ENCODE measurements around the gene GTF3C5.
"Not testable (repeated sequence)": the region's sequence is repeated elsewhere in the genome, so short reads cannot be mapped to it uniquely, and the experiment has no call there.

The GTF3C5 gene, protein sequence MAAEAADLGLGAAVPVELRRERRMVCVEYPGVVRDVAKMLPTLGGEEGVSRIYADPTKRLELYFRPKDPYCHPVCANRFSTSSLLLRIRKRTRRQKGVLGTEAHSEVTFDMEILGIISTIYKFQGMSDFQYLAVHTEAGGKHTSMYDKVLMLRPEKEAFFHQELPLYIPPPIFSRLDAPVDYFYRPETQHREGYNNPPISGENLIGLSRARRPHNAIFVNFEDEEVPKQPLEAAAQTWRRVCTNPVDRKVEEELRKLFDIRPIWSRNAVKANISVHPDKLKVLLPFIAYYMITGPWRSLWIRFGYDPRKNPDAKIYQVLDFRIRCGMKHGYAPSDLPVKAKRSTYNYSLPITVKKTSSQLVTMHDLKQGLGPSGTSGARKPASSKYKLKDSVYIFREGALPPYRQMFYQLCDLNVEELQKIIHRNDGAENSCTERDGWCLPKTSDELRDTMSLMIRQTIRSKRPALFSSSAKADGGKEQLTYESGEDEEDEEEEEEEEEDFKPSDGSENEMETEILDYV

DNA sequence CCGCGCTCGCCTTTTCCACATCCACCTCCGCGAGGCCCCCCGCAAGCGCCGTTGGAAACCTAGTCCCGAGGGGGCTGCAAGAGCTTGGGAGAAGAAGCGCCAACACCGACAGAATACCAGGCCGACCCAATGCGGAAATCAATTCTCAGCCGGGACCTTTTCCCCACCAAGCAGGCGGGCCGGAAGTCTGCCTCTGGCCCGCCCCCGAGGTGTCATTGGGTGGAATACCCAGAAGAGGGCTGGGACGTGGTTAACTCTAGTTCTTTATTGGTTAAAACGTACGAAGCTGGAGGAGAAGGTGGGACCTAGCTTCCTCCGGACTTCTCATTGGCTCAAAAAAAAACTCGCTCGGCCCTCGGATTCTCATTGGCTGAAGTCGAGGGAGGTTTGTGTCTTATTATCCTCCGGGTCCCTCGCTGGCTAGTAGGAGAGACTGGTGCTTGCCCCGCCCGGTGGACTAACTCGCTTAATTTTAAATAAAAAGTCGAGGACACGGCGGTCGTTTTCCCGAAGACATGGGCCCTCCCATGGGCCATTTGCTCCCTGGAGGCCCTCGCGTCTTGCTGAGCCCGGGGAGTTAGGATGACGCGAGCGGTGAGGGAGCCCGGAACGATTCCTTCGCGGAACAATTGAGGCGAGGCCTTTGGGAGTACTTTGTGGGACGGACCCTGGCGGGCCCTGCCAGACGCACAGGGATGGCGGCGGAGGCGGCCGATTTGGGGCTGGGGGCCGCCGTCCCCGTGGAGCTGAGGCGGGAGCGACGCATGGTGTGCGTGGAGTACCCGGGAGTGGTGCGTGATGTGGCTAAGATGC, at the start of gene GTF3C5:
Gene GTF3C5 (plus strand): TSS at position 681 of the 813 bp plus-strand sequence. CDS start 15 bp downstream, at position 696.
- peak; percentile 92 for DNase-seq

GRCh38 chr9:132982458-132982857, 48.3 kb upstream of the GTF3C5 start:
- no peak for DNase-seq

GRCh38 chr9:132983491-132984201, 47.2 kb upstream of the GTF3C5 start:
- DNase-seq: no peak

DNA sequence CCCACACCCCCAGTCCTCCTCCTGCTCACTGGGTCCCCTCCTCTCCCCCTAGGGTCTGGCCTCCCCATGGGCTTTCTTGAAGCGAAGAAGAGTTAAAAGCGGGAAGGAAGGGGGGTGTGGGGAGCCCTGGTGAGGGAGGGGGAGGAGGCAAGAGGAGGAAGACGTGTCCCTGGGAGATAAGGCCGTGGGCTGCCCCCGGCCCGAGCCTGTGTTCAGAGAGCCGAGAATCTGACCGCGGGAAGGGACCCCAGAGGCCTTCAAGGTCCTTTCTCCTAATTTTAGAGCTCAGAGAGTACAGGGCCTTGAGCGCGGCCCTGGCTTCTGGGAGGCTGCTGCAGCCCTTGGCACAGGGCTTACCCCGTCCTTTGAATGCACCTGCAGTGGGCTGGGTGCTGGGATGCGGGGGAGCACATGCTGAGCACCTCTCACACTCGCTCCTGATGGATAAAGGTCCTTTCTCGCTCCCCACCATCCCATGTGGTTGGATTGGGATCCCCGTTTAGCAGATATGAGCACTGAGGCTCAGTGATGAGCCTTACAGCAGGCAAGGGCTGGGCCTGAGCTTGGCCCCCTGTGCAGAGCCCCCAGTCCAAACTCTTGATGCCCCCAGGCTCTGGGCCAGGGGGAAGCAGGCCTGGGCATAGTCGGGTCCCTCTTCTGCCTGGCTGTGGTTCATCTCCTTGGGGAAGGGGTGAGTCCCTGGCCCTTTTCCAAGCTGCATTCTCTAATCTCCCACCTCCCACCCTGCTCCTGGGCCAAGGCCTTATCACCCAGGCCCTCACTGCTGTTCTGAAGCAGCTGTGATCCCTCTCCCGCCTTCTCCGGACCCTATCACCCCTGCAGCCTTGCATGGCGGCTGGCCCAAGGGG, 46.4 kb upstream of the GTF3C5 start:
- DNase-seq: no peak

- no peak for DNase-seq
These were observed 45.8 kb upstream of the GTF3C5 start for GRCh38 chr9:132985071-132985350.

DNA sequence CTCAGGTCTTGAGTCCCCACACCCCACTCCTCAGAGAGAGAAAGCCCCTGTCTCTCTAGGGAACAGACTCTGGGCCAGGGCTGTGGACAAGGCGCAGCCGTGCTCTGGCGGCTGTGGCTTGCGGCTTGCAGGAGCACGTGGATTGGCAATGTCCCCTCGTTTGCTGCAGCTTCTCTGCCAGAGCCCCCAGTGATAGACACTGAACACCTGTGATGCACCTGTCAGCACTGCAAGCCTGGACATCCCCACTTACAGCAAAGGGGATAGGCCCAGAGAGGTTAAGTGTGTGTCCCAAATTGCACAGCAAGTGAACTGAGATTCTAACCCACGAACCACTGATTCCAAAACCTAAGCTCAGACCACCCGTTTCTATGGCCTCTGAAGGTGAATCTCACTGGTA, 45.3 kb upstream of the GTF3C5 start:
- DNase-seq: no peak

GRCh38 chr9:132986114-132986513, 44.7 kb upstream of the GTF3C5 start:
- no peak for DNase-seq

- no peak for DNase-seq
These were observed 43.9 kb upstream of the GTF3C5 start for GRCh38 chr9:132986640-132987620.

DNA sequence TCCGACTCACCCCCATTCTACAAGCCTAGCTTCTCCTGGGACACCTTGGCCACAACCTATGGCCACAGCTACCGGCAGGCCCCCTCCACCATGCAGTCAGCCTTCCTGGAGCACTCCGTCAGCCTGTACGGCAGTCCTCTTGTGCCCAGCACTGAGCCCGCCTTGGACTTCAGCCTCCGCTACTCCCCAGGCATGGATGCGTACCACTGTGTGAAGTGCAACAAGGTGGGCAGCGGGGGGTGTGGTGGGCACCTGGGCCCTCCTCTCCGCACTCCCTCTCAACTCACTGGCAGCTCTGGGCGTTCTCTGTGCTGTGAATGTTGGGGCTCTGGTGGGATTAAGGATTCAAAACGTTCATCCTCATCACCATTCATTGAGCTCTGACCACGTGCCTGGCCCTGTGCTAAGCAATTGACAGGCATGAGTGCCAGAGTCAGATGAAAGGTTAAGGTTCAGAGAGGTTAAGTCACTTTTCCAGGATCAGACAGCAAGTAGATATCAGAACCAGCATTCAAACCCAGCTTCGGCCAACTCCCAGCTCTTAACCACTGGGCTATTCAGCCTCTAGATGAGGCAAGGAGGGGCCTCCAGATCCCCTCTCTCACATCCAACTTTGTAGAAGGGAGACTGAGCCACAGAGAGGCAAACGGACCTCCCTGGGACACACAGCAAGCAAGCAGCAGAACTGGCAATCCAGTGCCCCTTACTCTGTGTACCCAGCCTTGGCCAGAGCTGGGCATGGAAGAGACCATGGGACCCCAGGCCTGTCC, 42.4 kb upstream of the GTF3C5 start:
- no peak for DNase-seq

DNA sequence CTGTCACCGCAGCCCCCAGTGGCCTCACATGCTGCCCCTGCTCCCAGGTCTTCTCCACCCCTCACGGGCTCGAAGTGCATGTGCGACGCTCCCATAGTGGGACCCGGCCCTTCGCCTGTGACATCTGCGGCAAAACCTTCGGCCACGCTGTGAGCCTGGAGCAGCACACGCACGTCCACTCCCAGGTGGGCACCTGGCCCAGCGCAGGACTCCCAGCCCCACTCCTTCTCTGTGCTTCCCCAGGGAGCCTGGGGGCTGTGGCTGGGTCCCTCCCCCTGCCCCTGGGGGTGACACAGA, 41.8 kb upstream of the GTF3C5 start:
- no peak for DNase-seq

- DNase-seq: no peak
These were observed 41.3 kb upstream of the GTF3C5 start for GRCh38 chr9:132989414-132989996.

GRCh38 chr9:132989998-132990557, 40.7 kb upstream of the GTF3C5 start:
- DNase-seq: not testable (repeated sequence)

GRCh38 chr9:132990781-132991180, 40.0 kb upstream of the GTF3C5 start:
- DNase-seq: no peak

GRCh38 chr9:132991351-132992300, 39.2 kb upstream of the GTF3C5 start:
- DNase-seq: no peak

DNA sequence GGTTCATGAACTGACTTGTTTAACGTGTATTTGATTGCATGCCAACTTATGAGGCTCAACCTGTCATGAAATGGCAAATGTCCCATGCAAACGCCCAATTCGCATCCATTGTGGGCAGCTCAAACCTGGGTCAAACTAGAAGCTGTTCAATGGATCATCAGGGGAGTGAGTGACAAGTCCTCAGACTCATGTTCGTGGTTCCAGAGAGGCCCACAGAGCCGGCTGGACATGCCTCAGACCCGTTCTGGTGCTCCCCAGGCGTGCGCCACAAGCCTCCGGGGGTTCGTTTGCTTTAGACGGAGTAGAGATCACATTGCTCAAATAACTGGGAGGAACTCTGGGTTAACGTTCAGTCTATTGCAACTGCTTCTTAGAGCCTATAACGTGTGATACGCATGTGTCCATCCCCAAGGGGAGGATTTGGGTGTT, 37.3 kb upstream of the GTF3C5 start:
- DNase-seq: no peak

DNA sequence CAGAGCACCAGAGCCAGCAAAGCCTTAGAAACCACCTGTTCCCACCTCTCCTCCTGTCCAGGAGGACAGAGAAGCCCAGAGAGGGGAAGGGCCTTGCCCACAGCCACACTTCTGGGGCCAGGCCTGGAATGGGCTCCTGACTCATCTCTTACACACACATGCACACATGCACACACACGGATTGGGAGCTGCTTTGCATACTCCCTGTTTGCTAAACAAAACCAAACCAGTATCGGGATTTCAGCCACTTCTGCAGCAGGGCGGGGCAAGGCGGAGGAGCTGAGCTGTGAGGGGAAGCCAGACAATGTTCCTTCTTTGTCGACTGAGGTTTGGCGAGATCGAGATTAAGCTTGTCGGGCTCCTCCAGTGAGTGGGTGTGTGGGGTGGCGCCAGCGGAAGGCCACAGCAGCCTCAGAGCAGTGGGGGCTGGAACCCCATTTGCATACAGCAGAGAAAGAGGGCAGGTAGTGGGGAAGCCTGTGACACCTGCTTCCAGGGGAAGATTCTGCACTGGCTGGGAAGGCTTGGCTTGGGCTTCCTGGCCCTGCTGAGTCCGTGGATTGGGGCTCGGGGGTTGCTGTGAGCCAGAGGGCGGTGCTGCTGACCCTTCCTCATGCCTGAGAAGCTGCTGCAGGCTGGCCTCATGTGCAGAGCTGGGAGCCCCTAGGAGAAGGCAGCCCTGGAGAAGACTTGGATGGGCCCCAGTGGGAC, 36.2 kb upstream of the GTF3C5 start:
- DNase-seq: no peak

DNA sequence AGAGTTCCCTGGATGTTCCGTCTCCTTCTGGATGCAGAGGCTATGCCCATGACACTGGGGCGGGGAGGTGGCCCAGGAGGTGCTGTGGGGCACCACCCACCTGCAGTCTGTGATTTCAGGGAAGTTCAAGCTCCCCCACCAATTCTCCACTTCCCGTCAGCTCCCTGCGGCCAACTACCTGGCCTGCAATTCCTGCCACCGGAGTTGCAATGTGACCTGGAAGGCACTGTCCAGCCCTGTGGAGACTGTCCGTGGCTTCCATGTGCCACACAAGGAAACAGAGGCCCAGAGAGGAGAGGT, 35.7 kb upstream of the GTF3C5 start:
- DNase-seq: no peak

DNA sequence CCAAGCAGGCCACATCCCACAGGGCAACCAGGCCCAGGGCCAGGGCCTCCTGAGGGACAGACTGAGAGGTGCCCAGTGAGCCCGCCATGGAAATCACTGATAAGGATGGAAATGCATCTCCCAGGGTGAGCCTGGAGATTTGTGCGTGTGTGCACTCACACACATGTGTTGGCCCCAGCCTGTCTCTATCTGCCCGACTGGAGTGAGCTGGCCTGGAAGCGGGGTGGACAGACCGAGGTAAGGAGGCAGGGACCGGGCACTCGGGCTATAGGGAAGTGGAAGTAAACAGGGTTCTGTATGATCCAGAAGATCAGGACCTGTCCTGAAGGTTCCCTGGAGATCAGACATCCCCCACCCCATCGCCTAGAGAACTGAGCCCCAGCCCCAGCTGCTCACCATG, 34.9 kb upstream of the GTF3C5 start:
- DNase-seq: no peak
